Lower lobe of right lung (tissue), 2 donors: ENCODE measurements around the gene NT5DC2. TPM values are rescaled to one million over a fixed set of nuclear protein-coding genes. Genes with fewer than 3 reads are reported as not detected.

ENCODE experiments used
- ATAC-seq, 2 donors: fragments of 200-7000 bp; cut with Tn5 transposase; one replicate each; pipeline ENCODE4 v1.9.1; 2020 to 2022; ENCODE audit warnings: mild to moderate bottlenecking in 2 of 2, moderate library complexity in 2 of 2
- DNase-seq: peaks from one replicate; pipeline ENCODE4 v3.0.0-alpha.2; 2020
- H3K27ac ChIP-seq: fragments of 200-600 bp; one replicate; pipeline ENCODE4 v1.8.0; 2022
- H3K27me3 ChIP-seq: fragments of 200-600 bp; one replicate; pipeline ENCODE4 v1.8.0; 2022; ENCODE audit warnings: low read depth
- H3K36me3 ChIP-seq: fragments of 200-600 bp; one replicate; pipeline ENCODE4 v1.8.0; 2022; ENCODE audit warnings: mild to moderate bottlenecking
- H3K4me1 ChIP-seq: fragments of 200-600 bp; one replicate; pipeline ENCODE4 v1.8.0; 2022
- H3K4me3 ChIP-seq: fragments of 200-600 bp; one replicate; pipeline ENCODE4 v1.8.0; 2022; ENCODE audit warnings: mild to moderate bottlenecking
- H3K9me3 ChIP-seq: fragments of 200-600 bp; one replicate; pipeline ENCODE4 v1.8.0; 2022
- CTCF ChIP-seq: fragments of 200-600 bp; IDR thresholded peaks from one replicate; pipeline ENCODE4 v1.8.0; 2022; ENCODE audit warnings: antibody characterized with exemption, mild to moderate bottlenecking
- intact Hi-C: fragments of 100-400 bp; cut with DNase I; formaldehyde crosslinking; loops from one replicate; pipeline ENCODE4 v1.11.0; 2022
- total RNA-seq: library from RNA; stranded (reverse); fragmentation: NEBNext Ultra II Directional; extraction: Animal tissue kit (Norgen Biotek cat#: 25700); gene quantifications from one replicate; pipeline ENCODE4 v1.2.1, GENCODE V29; 2021
- donor health status: DM: no; HTN: yes; CAD: no; lungs with severe emphysema.

NT5DC2 gene
- total RNA-seq, 1 donor from 2014 or later, result 28.5 TPM

- peaks cover 83% of the 10 kb centered on the region for H3K36me3 ChIP-seq
- peaks cover 22% of the 10 kb centered on the region for H3K4me1 ChIP-seq
- peak; percentile 28 for DNase-seq
- TF ChIP-seq CTCF, result no peak
- ATAC-seq, result peak in 1 of 2 donors; percentile 17
- no peaks in the 10 kb centered on the region for H3K9me3 ChIP-seq
- no peaks in the 10 kb centered on the region for H3K27me3 ChIP-seq
- intact Hi-C loops, result no loop called here
- H3K27ac ChIP-seq, result peak overlapping the region; percentile 44
- no peak overlapping the region for H3K4me3 ChIP-seq
Measured at GRCh38 chr3:52483577-52484381, 49.9 kb downstream of the NT5DC2 start.

DNA sequence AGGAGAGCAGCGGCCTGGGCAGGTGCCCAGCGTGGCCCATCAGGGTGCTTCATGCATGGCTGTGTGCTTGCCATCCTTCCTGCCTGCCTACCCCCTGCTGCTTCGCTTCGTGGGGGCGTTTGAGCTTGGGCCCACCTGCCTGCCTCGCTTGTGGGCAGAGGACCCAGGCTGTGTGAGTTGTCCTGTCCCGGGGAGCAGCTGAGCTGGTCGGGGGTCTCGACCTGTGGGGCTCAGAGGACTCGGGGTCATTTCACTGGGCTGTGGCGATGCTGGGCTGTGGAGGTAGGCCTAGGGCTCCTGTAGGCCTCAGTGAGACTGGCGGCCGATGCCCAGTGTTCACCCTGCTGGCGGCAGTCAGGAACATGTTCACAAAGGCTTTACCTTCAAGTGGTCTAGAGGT lies 50.6 kb downstream of the NT5DC2 start:
- no peak for TF ChIP-seq CTCF
- Histone ChIP-seq H3K4me3 (no peak overlapping the region), H3K4me1 (peaks cover 22% of the 10 kb centered on the region), H3K36me3 (peaks cover 83% of the 10 kb centered on the region), H3K27me3 (no peaks in the 10 kb centered on the region), H3K9me3 (no peaks in the 10 kb centered on the region), H3K27ac (peak overlapping the region; percentile 21)
- peak; percentile 44 for DNase-seq
- ATAC-seq, result no peak
- intact Hi-C loops, result no loop called here

DNA sequence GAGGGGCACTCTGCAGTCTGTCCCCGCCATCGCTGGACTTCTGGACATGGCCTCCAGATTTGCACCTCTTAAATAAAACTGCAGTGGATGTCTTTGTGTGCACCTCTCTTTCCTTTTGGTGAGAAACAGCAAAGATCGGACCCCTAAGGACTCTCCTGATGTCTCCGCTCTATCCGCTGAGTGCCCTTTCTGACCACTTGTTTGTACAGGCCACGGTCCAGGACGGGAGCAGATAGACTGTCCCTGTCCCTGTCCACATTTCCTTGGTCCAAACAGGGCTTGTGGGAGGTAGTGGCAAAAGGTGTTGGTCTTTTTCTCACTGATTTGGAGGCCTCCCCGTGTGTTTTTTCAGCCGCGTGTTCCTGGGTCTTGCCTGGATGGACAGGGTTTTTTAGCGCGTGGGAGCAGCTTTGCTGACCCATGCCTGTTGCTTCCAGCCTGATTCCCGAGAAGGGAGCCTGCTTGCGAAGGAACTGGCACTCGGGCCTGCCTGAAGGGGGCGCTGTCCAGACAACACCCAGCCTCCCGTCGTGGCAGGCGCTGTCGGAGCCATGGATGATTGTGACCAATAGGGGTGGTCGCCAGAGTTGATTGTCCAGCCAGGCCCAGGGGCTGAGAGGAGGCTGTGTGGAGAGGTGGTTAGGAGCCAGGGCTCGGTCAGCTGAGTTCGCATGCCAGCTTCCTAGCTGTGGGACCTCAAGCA lies 51.7 kb downstream of the NT5DC2 start:
- Histone ChIP-seq H3K4me3 (no peak overlapping the region), H3K9me3 (no peaks in the 10 kb centered on the region), H3K27me3 (no peaks in the 10 kb centered on the region), H3K36me3 (peaks cover 83% of the 10 kb centered on the region), H3K4me1 (peaks cover 22% of the 10 kb centered on the region), H3K27ac (no peak overlapping the region)
- ATAC-seq (no peak), DNase-seq (no peak)
- intact Hi-C loops, result no loop called here
- peak; percentile 32 for TF ChIP-seq CTCF

DNA sequence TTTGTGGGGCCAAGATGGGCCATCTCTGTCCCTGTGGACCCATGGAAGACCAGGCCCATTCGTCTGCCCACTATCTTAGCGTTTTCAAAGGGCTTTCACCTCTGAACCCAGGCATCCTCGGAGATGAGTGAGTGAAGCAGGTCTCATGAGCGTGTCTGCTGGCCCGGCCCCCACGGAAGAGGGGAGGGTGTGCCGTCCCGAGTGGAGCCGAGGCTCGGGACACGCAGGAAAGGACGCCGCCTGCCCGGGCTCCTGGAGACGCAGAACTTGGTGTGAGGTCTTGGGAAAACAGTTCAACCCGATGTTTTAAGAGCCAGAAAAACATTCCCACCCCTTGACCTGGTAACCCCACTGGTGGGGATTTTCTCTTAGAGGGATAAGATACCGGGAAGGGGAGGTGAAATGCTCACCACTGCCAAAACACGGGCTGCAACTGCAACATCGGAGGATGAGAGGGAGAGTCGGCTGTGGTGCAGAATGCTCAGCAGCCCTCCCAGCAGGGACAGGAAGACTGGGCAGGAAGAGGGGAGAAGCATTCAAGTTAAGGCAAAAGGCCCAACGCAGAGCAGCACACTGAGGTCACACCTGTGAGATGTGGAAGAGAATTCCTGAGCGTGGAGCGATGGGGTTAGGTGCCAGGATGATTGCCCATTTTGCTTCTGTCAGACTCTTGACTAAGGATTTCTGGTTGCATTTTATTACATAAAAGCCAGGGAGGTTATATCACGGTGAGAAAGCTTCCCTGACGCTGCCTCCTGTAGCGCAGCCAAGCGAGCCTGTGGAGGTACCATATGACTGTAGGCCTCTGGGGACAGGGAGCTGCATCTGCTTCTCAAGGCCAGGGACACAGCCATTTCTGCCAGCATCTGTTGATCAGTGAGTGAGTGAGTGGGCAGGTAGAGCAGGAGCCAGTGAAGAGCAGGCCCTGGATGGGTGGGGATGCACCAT lies 52.6 kb downstream of the NT5DC2 start:
- Histone ChIP-seq H3K4me3 (no peak overlapping the region), H3K4me1 (peaks cover 28% of the 10 kb centered on the region), H3K36me3 (peaks cover 83% of the 10 kb centered on the region), H3K27me3 (no peaks in the 10 kb centered on the region), H3K27ac (no peak overlapping the region), H3K9me3 (no peaks in the 10 kb centered on the region)
- no peak for ATAC-seq
- intact Hi-C loops, result no loop called here
- DNase-seq, result no peak
- no peak for TF ChIP-seq CTCF

DNA sequence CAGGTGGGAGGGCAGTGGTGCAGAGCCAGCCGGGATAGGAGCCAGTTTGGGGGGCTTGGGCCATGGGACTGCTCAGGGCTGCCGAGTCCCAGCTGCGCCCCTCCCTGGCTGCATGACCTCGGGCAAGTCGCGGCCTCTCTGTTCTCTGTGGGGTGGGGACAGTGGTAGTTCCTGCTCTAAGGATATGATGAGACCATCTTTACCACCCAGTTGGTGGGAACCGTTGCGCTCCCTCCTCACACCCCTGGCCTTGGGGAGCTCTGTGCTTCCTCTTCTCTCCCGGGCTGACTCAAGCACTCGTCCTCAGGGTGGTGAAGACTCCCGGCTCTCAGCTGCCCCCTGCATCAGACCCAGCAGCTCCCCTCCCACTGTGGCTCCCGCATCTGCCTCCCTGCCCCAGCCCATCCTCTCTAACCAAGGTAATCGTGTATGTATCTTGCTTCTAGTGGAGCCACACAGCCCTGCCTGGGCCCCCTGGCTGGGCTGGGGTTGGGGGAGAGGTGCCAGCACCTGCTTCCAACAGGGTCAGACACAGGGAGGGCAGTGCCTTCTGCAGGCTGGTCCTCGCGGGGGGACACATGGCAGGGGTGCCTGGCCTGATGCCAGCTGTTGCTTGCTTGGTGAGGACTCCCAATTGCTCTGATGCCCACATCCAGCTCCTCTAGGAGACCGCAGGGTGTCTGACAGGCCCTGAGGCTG lies 53.6 kb downstream of the NT5DC2 start:
- no peak overlapping the region for H3K27ac ChIP-seq
- no peak for DNase-seq
- no peak for ATAC-seq

More for the DNA sequence above, 53.6 kb downstream of the NT5DC2 start:
- Histone ChIP-seq H3K27me3 (no peaks in the 10 kb centered on the region), H3K36me3 (peaks cover 83% of the 10 kb centered on the region), H3K4me1 (peaks cover 32% of the 10 kb centered on the region), H3K4me3 (no peak overlapping the region), H3K9me3 (no peaks in the 10 kb centered on the region)
- intact Hi-C loops, result no loop called here
- TF ChIP-seq CTCF, result no peak
